GM19023 (cell line): Measurements from ENCODE around the gene CCDC187.

ENCODE experiments used
- ATAC-seq: cut with Tn5 transposase; IDR thresholded peaks from one replicate; pipeline ENCODE4 v1.9.1; 2021; ENCODE audit warnings: mild to moderate bottlenecking, moderate library complexity; ENCODE audit not compliant: unreplicated experiment

Gene CCDC187

GRCh38 chr9:136211441-136212344, 92.2 kb downstream of the CCDC187 start:
- no peak for ATAC-seq

- ATAC-seq, result no peak
These were observed 92.9 kb downstream of the CCDC187 start for GRCh38 chr9:136211006-136211405.

GRCh38 chr9:136210276-136210675, 93.6 kb downstream of the CCDC187 start:
- ATAC-seq, result no peak

GRCh38 chr9:136209786-136210185, 94.1 kb downstream of the CCDC187 start:
- ATAC-seq, result no peak

- ATAC-seq, result no peak
These were observed 94.7 kb downstream of the CCDC187 start for GRCh38 chr9:136209232-136209631.

GRCh38 chr9:136208675-136209074, 95.2 kb downstream of the CCDC187 start:
- no peak for ATAC-seq

- ATAC-seq, result no peak
These were observed 96.3 kb downstream of the CCDC187 start for GRCh38 chr9:136207616-136208015.

GRCh38 chr9:136206602-136207275, 97.2 kb downstream of the CCDC187 start:
- ATAC-seq, result no peak

GRCh38 chr9:136205707-136205992, 98.2 kb downstream of the CCDC187 start:
- no peak for ATAC-seq

- no peak for ATAC-seq
These were observed 98.8 kb downstream of the CCDC187 start, which contains the start of gene LHX3 for GRCh38 chr9:136204838-136205706. Gene LHX3, minus strand, starts transcription at chr9:136205128. Its CDS starts 116 bp downstream, at chr9:136205012.

GRCh38 chr9:136204145-136204805, 99.6 kb downstream of the CCDC187 start:
- ATAC-seq, result no peak

- no peak for ATAC-seq
These were observed 100.3 kb downstream of the CCDC187 start for GRCh38 chr9:136203408-136204144.

GRCh38 chr9:136202454-136203407, 101.2 kb downstream of the CCDC187 start:
- ATAC-seq, result no peak

- no peak for ATAC-seq
These were observed 102.1 kb downstream of the CCDC187 start for GRCh38 chr9:136201609-136202453.

GRCh38 chr9:136201174-136201573, 102.7 kb downstream of the CCDC187 start:
- no peak for ATAC-seq

GRCh38 chr9:136200424-136200823, 103.5 kb downstream of the CCDC187 start:
- no peak for ATAC-seq
